Measurements from ENCODE around the gene KCTD10.
A peak's percentile ranks its signal among the peaks of the same experiment; 100 is the strongest.

Gene KCTD10

GRCh38 chr12:109494348-109494881, 17.3 kb upstream of the KCTD10 start:
- no peak overlapping the region for H3K4me3 ChIP-seq (ENCODE audit: low read depth, low read length)

DNA sequence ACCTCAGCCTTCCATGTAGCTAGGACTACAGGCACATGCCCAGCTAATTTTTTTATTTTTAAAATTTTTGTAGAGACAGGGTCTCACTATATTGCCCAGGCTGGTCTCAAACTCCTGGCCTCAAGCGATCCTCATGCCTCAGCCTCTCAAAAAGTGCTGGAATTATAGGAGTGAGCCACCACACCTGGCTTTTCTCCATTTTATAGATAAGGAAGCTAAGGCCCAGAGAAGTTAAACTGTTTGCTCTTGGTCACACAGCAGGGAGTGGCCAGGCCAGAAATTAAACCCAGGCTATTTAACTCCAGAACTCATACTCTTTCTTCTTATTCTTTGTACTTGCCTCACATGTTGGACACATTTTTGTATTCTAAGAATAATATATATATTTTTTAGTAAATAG, 16.8 kb upstream of the KCTD10 start:
- no peak overlapping the region for H3K4me3 ChIP-seq (ENCODE audit: low read depth, low read length)

GRCh38 chr12:109493090-109493489, 16.0 kb upstream of the KCTD10 start:
- H3K4me3 ChIP-seq (ENCODE audit: low read depth, low read length), result no peak overlapping the region

- no peak overlapping the region for H3K4me3 ChIP-seq (ENCODE audit: low read depth, low read length)
These were observed 15.3 kb upstream of the KCTD10 start for GRCh38 chr12:109492371-109492770.

DNA sequence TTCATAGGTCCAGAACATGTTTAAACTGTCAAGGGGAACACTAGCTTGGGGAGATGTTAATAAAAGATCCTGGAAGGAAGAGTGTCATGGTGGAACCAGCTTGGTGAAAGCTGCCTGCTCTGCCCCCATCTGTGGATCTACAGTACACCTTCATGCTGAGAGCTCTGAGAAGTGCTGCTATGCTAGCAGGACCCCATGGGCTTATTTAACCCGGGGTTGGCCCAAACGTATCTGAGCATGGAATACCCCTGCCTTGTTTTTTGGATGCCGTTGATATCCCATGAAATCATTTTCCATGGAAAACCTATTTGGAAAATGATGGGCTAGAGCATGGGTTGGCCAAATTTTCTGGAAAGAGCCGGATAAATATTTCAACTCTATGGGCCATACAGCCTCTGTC, 14.6 kb upstream of the KCTD10 start:
- H3K4me3 ChIP-seq (ENCODE audit: low read depth, low read length), result no peak overlapping the region

DNA sequence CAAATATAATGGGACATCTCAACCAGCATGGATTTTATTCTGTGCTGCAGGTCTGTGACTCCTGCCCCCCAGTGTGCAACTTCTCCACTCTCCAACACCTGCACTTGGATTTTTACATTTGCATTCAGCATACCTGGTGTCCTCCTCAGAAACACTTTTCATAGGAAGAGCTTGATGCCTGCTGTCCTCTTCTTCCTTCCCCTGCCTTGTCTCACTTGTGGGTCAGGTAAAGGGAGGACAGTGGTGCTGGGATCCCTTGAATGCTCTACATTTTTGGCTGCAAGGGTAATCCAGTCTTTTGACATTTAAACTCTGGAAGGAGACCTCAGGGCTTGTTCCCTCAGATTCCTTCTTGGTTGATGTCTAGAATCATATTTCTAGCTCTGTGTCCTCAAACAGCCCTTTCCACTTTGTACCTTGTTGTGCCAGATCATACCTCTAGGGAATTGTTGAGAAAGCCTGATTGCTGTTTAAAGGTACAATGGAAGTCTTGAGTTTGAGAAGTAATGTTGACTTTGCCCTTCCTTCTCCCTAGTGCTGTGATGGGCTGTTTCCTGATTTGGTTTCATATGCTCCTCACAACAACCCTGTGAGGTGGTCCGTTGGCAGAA, 13.0 kb upstream of the KCTD10 start:
- H3K4me3 ChIP-seq (ENCODE audit: low read depth, low read length), result no peak overlapping the region

- no peak overlapping the region for H3K4me3 ChIP-seq (ENCODE audit: low read depth, low read length)
These were observed 12.2 kb upstream of the KCTD10 start for GRCh38 chr12:109489016-109489954.

DNA sequence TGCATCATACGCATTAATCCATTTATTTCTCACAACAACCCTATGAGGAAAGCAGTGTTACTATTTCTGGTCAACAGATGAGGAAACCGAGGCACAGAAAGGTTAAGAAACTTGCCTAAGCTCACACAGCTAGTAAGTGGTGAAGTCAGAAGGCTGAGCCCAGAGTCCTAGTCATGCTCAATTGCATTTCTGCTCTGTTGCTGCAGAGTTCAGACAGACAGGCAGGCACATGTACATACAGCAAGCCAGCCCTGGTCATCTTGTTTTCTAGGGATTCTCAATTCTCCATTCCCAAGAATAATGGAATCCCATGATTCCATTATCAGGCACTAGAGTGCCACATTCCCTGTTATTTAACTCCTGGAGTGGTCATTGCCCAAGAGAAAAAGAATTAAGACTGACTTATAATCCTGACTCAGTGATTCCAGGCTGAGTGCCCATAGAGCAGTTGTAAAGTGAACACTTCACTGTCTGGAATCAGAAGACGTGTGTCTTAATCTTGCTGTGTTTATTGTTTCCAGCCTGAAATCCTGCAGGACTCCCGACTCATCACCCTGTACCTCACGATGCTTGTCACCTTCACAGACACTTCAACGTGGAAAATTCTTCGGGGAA, 11.1 kb upstream of the KCTD10 start:
- no peak overlapping the region for H3K4me3 ChIP-seq (ENCODE audit: low read depth, low read length)

DNA sequence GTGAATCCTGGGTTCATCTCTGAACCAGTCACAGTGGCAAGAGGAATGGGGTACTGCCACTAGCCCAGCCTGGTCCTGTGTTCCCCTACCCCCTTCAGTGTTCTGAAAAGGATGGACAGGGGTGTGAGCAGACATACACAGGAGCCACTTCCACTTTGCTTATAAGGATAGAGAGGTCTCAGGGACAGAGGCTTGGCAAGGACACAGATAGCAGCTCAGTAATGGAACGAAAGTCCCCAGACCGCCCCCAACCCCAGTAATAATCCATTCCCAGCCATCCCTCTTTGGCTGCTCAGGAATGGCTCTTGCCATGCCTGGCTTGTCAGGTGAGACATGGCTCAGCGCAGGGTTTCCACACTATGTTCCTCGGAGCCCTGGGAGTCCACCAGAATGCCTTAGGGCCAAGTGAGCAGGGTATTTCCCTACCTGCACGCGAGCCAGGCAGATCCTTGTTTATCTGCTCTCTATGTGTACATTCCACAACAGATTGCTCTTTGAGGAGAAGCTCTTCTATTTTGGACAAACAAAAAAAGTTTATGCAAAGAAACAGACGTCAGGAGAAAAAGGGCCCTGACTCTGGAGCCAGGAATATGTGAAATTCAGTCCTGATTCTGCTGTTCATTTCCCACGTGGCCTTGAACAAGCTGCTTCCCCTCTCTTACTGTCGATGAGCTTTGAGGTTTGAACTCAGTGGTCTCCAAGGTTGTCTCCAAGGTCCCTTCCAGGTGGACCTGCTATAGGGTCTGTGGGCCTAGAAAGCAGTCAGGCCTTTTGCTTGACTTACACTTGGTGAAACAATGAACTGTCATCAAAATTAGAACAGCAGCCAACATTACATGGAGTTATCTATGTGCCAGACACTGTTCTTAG, 10.3 kb upstream of the KCTD10 start:
- H3K4me3 ChIP-seq (ENCODE audit: low read depth, low read length), result no peak overlapping the region

DNA sequence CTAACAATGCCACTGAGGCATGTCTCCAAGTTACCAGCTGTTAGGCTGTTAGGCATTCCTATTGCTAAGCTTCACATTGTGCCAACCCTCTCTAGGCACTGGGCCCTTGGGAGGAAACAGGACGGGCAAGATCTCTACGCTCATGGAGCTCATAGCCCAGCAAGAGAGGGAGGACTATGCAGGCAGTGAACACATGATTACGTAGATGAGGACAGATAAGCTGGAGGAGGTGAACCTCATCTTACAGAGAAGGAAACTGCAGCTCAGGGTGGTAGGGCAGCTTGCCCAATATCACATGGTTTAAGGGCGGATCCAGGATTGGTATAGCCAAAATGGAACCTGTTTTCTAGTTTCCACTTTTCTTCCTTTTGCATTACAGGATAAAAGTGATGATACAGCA, 8.1 kb upstream of the KCTD10 start:
- H3K4me3 ChIP-seq (ENCODE audit: low read depth, low read length), result no peak overlapping the region

DNA sequence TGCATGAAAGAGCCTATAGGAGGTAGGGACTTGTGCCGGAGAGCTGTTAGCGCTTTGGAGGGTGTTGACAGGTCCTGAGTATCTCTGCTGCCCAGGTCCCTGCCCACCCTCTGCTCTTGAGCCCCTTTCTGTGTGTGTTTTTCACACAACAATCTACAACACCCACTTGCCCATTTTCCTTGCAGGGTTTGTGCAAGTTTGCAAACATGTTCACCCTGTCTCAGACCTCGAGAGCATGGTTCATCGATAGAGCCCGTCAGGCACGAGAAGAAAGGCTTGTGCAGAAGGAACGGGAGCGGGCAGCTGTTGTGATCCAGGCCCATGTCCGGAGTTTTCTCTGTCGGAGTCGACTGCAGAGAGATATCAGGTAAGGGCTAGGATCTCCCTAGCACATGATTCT, 6.2 kb upstream of the KCTD10 start:
- H3K4me3 ChIP-seq (ENCODE audit: low read depth, low read length), result no peak overlapping the region

- no peak overlapping the region for H3K4me3 ChIP-seq (ENCODE audit: low read depth, low read length)
These were observed 5.8 kb upstream of the KCTD10 start for GRCh38 chr12:109482894-109483293.

- no peak overlapping the region for H3K4me3 ChIP-seq (ENCODE audit: low read depth, low read length)
These were observed 5.4 kb upstream of the KCTD10 start for GRCh38 chr12:109482491-109482890.

GRCh38 chr12:109481863-109482262, 4.8 kb upstream of the KCTD10 start:
- H3K4me3 ChIP-seq (ENCODE audit: low read depth, low read length), result no peak overlapping the region

DNA sequence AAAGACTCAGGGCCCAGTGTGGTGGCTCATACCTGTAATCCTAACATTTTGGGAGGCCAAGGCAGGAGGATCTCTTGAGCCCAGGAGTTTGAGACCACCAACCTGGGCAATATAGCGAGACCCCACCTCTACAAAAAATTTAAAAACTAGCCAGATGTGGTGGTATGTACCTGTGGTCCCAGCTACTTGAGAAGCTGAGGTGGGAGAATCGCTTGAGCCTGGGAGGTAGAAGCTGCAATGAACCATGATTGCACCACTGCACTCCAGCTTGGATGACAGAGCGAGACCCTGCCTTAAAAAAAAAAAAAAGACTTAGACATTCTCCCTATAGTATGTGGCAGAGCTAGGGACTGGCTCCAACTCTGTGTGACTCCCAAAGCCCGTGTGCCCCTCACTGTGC, 3.3 kb upstream of the KCTD10 start:
- H3K4me3 ChIP-seq (ENCODE audit: low read depth, low read length), result no peak overlapping the region

- H3K4me3 ChIP-seq (ENCODE audit: low read depth, low read length), result no peak overlapping the region
These were observed 2.7 kb upstream of the KCTD10 start for GRCh38 chr12:109479761-109480160.

DNA sequence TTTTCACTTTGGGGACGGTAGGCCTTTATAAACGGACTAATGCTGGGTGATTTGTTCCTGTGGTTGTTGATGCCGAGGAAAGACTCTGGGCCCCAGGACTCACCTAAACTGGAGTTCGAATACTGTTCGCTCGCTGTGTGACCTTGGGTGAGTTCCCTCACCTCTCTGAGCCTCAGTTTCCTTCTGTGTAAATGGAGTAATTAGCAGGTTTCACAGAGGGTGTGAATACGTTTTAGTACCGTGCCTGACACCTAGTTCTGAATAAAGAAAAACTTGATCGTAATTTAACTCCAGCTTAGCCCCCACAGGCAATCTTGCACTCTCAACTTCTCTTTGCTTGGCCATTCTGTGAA, 839 bp upstream of the KCTD10 start:
- H3K4me3 ChIP-seq (ENCODE audit: low read depth, low read length), result peak overlapping the region; percentile 93

- H3K4me3 ChIP-seq (ENCODE audit: low read depth, low read length), result peak overlapping the region; percentile 93
These were observed 304 bp downstream of the KCTD10 start for GRCh38 chr12:109476807-109477184.

DNA sequence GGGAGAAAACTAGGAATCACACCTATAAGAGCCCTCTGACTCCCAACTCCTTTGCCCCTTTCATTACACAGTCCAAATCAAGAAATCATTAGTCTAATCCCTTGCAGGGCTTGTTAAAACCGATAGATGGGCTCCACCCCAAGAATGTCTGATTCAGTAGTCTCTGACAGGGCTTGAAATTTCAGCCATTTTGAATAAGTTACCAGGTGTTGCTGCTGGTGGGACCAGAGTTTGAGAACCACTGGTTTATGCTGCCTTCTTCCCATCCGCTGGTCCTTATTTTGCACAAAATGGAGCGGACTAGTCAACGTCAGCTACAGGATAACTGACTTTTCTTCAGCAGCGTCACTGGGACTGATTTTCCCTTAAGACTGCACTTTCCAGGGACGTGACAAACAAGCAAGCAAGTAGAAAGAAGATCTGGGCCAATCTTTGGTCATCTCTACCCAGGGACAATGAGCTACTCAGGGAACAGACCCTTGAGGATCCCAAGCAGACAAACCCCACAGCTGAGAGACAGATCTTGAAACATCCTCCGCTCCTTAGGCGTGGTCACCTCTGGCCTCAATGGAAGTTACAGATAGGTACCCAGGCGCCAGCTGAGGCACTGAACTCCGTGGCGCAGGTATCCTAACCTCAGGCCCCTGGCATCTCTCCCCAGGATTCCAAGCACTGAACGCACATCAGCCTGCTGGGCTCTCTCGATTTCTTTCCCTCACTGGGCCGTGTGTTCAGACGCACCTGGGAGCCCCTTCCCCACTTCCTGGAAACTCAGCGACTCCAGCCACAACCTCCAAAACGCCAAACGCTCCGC, 900 bp downstream of the KCTD10 start:
- H3K4me3 ChIP-seq (ENCODE audit: low read depth, low read length), result peak overlapping the region; percentile 93

DNA sequence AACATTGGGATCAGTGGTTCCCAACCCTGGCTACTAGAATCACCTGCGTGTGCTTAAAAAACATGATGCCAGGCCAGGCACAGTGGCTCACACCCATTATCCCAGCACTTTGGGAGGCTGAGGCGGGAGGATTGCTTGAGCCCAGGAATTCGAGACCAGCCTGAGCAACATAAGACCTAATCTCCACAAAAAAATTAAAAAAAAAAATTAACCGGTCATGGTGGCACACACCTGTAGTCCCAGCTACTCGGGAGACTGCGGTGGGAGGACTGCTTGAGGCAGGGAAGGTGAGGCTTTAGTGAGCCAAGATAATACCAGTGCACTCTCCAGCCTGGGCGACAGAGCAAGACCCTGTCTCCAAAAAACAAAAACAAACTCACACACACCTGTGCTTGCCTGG, 2.0 kb downstream of the KCTD10 start:
- H3K4me3 ChIP-seq (ENCODE audit: low read depth, low read length), result no peak overlapping the region

Measured in iPS-11a (cell line).